H1 (cell line): ENCODE results near the gene KRABD2.

Experiments
- NANOG ChIP-seq: IDR thresholded peaks from 2 replicates; pipeline ENCODE4 v1.6.1; 2011; ENCODE audit warnings: low read length, low read depth, mild to moderate bottlenecking, inconsistent platforms; ENCODE audit not compliant: insufficient read depth, poor library complexity, severe bottlenecking
- PHF8 ChIP-seq: fragments of 200-600 bp; sonication (generic); conservative IDR thresholded peaks from 2 replicates; pipeline ENCODE4 v1.7.1; 2012; ENCODE audit warnings: low read depth, mild to moderate bottlenecking, inconsistent platforms, low read length, moderate library complexity
- POU5F1 ChIP-seq: IDR thresholded peaks from 2 replicates; pipeline ENCODE4 v1.6.1; 2011; ENCODE audit warnings: low read depth, mild to moderate bottlenecking, low read length, moderate library complexity
- ZNF274 ChIP-seq: IDR thresholded peaks from 2 replicates; pipeline ENCODE4 v1.7.0; 2012; ENCODE audit warnings: low read length, borderline replicate concordance; ENCODE audit errors: extremely low read depth
- TF ChIP-seq, protein P1 (sequence below): fragments of 300-600 bp; sonication (generic); IDR thresholded peaks from 2 replicates; pipeline ENCODE4 v1.7.1; 2012; ENCODE audit warnings: low read length, moderate library complexity, mild to moderate bottlenecking, inconsistent platforms; ENCODE audit not compliant: insufficient replicate concordance

Gene KRABD2

DNA sequence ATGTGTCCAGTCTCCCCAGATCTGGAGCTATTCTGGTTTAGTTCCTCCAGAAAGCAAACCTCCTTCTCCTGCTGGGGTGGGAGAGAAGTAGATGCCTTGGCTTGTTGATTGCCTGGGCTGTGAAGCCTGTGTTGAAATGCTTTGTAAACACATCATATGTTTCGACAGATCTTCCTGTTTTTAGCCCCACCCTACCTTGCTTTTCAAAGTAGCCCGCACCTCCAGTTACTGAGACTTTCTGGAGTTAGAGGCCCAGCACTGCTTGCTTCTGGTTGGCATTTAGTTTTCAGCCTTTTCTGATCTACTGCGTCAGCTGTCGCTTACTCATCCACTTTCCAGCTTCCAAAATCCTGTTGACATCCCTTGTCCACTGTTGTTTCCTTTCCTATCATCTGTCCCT, 41.3 kb upstream of the KRABD2 start (continued):
- TF ChIP-seq, protein P1, sequence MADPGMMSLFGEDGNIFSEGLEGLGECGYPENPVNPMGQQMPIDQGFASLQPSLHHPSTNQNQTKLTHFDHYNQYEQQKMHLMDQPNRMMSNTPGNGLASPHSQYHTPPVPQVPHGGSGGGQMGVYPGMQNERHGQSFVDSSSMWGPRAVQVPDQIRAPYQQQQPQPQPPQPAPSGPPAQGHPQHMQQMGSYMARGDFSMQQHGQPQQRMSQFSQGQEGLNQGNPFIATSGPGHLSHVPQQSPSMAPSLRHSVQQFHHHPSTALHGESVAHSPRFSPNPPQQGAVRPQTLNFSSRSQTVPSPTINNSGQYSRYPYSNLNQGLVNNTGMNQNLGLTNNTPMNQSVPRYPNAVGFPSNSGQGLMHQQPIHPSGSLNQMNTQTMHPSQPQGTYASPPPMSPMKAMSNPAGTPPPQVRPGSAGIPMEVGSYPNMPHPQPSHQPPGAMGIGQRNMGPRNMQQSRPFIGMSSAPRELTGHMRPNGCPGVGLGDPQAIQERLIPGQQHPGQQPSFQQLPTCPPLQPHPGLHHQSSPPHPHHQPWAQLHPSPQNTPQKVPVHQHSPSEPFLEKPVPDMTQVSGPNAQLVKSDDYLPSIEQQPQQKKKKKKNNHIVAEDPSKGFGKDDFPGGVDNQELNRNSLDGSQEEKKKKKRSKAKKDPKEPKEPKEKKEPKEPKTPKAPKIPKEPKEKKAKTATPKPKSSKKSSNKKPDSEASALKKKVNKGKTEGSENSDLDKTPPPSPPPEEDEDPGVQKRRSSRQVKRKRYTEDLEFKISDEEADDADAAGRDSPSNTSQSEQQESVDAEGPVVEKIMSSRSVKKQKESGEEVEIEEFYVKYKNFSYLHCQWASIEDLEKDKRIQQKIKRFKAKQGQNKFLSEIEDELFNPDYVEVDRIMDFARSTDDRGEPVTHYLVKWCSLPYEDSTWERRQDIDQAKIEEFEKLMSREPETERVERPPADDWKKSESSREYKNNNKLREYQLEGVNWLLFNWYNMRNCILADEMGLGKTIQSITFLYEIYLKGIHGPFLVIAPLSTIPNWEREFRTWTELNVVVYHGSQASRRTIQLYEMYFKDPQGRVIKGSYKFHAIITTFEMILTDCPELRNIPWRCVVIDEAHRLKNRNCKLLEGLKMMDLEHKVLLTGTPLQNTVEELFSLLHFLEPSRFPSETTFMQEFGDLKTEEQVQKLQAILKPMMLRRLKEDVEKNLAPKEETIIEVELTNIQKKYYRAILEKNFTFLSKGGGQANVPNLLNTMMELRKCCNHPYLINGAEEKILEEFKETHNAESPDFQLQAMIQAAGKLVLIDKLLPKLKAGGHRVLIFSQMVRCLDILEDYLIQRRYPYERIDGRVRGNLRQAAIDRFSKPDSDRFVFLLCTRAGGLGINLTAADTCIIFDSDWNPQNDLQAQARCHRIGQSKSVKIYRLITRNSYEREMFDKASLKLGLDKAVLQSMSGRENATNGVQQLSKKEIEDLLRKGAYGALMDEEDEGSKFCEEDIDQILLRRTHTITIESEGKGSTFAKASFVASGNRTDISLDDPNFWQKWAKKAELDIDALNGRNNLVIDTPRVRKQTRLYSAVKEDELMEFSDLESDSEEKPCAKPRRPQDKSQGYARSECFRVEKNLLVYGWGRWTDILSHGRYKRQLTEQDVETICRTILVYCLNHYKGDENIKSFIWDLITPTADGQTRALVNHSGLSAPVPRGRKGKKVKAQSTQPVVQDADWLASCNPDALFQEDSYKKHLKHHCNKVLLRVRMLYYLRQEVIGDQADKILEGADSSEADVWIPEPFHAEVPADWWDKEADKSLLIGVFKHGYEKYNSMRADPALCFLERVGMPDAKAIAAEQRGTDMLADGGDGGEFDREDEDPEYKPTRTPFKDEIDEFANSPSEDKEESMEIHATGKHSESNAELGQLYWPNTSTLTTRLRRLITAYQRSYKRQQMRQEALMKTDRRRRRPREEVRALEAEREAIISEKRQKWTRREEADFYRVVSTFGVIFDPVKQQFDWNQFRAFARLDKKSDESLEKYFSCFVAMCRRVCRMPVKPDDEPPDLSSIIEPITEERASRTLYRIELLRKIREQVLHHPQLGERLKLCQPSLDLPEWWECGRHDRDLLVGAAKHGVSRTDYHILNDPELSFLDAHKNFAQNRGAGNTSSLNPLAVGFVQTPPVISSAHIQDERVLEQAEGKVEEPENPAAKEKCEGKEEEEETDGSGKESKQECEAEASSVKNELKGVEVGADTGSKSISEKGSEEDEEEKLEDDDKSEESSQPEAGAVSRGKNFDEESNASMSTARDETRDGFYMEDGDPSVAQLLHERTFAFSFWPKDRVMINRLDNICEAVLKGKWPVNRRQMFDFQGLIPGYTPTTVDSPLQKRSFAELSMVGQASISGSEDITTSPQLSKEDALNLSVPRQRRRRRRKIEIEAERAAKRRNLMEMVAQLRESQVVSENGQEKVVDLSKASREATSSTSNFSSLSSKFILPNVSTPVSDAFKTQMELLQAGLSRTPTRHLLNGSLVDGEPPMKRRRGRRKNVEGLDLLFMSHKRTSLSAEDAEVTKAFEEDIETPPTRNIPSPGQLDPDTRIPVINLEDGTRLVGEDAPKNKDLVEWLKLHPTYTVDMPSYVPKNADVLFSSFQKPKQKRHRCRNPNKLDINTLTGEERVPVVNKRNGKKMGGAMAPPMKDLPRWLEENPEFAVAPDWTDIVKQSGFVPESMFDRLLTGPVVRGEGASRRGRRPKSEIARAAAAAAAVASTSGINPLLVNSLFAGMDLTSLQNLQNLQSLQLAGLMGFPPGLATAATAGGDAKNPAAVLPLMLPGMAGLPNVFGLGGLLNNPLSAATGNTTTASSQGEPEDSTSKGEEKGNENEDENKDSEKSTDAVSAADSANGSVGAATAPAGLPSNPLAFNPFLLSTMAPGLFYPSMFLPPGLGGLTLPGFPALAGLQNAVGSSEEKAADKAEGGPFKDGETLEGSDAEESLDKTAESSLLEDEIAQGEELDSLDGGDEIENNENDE: no peak
- TF ChIP-seq ZNF274: no peak
- no peak for TF ChIP-seq PHF8
- TF ChIP-seq NANOG: no peak
- no peak for TF ChIP-seq POU5F1
